Right lobe of liver (tissue), 6 donors: Measurements from ENCODE around the gene ZMYND8. TPM values are rescaled to one million over a fixed set of nuclear protein-coding genes. Genes with fewer than 3 reads are reported as not detected.
"Not testable (repeated sequence)": the region's sequence is repeated elsewhere in the genome, so short reads cannot be mapped to it uniquely, and the experiment has no call there.

ENCODE experiments used
- ATAC-seq, 4 donors: fragments of 200-7000 bp; cut with Tn5 transposase; one replicate each; pipeline ENCODE4 v1.9.1; 2020; ENCODE audit warnings: mild to moderate bottlenecking in 4 of 4, moderate library complexity in 4 of 4
- DNase-seq, 3 donors: peaks; one replicate each; pipeline ENCODE4 v3.0.0-alpha.2; 2020
- H3K27ac ChIP-seq, 3 donors: fragments of 200-600 bp; one replicate each; pipeline ENCODE4 v1.8.0; 2022
- H3K27me3 ChIP-seq, 2 donors: fragments of 200-600 bp; one replicate each; pipeline ENCODE4 v1.8.0; 2022
- H3K36me3 ChIP-seq, 4 donors: fragments of 200-600 bp; sonication (generic) in 1 of 4; one replicate each; pipeline versions ENCODE4 v1.5.1 to v1.8.0; 2017 to 2022; ENCODE audit warnings: control low read depth in 1 of 4
- H3K4me1 ChIP-seq, 4 donors: fragments of 200-600 bp; sonication (generic) in 1 of 4; one replicate each; pipeline versions ENCODE4 v1.5.1 to v1.8.0; 2017 to 2022; ENCODE audit warnings: control low read depth in 1 of 4
- H3K4me3 ChIP-seq, 3 donors: fragments of 200-600 bp; one replicate each; pipeline ENCODE4 v1.8.0; 2022
- H3K9me3 ChIP-seq, 4 donors: fragments of 200-600 bp; sonication (generic) in 1 of 4; one replicate each; pipeline versions ENCODE4 v1.5.1 to v1.8.0; 2017 to 2022; ENCODE audit warnings: control low read depth in 1 of 4
- CTCF ChIP-seq, 4 donors: fragments of 200-600 bp in 3 of 4; fragments of 450-650 bp in 1 of 4; IDR thresholded peaks; one replicate each; pipeline versions ENCODE4 v1.5.1 to v1.8.0; 2016 to 2022; ENCODE audit warnings: antibody characterized with exemption in 4 of 4, mild to moderate bottlenecking in 2 of 4
- POLR2A ChIP-seq: fragments of 450-650 bp; IDR thresholded peaks from one replicate; pipeline ENCODE4 v1.6.1; 2017; ENCODE audit warnings: antibody characterized with exemption, mild to moderate bottlenecking
- WGBS: methylation state at CpG from one replicate; pipeline ENCODE4 v1.1.6; 2018; ENCODE audit warnings: low coverage, low lambda C conversion rate; ENCODE audit not compliant: insufficient coverage; ENCODE audit errors: missing lambda C conversion rate; 5-methylcytosine and 5-hydroxymethylcytosine counted together
- intact Hi-C, 2 donors: fragments of 100-400 bp; cut with DNase I; formaldehyde crosslinking; loops; one replicate each; pipeline versions ENCODE4 v1.11.2 to v1.14.1; 2022
- total RNA-seq, 6 experiments: library from RNA; depleted of rRNA in 2 of 6; stranded (reverse); fragments of >200 nt in 2 of 6; fragmentation: NEBNext Ultra II Directional in 3 of 6; extraction: Animal tissue kit (Norgen Biotek cat#: 25700) in 3 of 6; gene quantifications; one replicate each; pipeline versions ENCODE4 v1.1.0 to v1.2.4, GENCODE V29; 2016 to 2023
- donor health status: DM: no; HTN: yes; CAD: no.
- donor health status: DM: no; HTN: no; CAD: no.
- donor health status: DM: no; HTN: no; CAD: no.
- donor health status: DM: no; HTN: yes; CAD: no.
- donor health status: DM: no; HTN: yes; CAD: no.

The ZMYND8 gene
- total RNA-seq, 6 experiments from 2014 or later, result 7.8 to 25.7 (median 13.8) TPM

GRCh38 chr20:47309806-47310426 is 46.6 kb downstream of the ZMYND8 start:
- 95% methylated on average over 7 of the region's 11 CpGs for WGBS
- no peak overlapping the region for H3K27ac ChIP-seq
- DNase-seq, result no peak
- H3K27me3 ChIP-seq, result no peaks in the 10 kb centered on the region
- H3K9me3 ChIP-seq, result no peaks in the 10 kb centered on the region
- peaks cover 0 to 15% (median 1%) of the 10 kb centered on the region in 4 donors for H3K36me3 ChIP-seq
- no peak overlapping the region for H3K4me3 ChIP-seq
- intact Hi-C loops, result no loop called here
- TF ChIP-seq CTCF (IDR thresholded peaks at IDR 0.05), result no peak
- no peak for TF ChIP-seq POLR2A
- ATAC-seq, result no peak
- no peaks in the 10 kb centered on the region for H3K4me1 ChIP-seq

- Histone ChIP-seq H3K9me3 (no peaks in the 10 kb centered on the region), H3K27me3 (no peaks in the 10 kb centered on the region), H3K4me1 (peaks cover 0 to 1% (median 0%) of the 10 kb centered on the region in 4 donors), H3K36me3 (peaks cover 0 to 15% (median 1%) of the 10 kb centered on the region in 4 donors), H3K27ac (no peak overlapping the region), H3K4me3 (no peak overlapping the region)
- intact Hi-C loops, result no loop called here
- WGBS, result 100% methylated on average over 7 of the region's 10 CpGs
- ATAC-seq (no peak), DNase-seq (no peak)
- TF ChIP-seq POLR2A, result no peak
- no peak for TF ChIP-seq CTCF (IDR thresholded peaks at IDR 0.05)
These were observed 47.1 kb downstream of the ZMYND8 start for GRCh38 chr20:47309394-47309793.

GRCh38 chr20:47307569-47307968 is 48.9 kb downstream of the ZMYND8 start:
- DNase-seq, intact Hi-C loops, H3K4me3 ChIP-seq, H3K27me3 ChIP-seq, H3K27ac ChIP-seq, H3K4me1 ChIP-seq, H3K9me3 ChIP-seq, ATAC-seq: not testable (repeated sequence)
- WGBS, result 84% methylated on average over 4 of the region's 9 CpGs
- peaks cover 0 to 15% (median 1%) of the 10 kb centered on the region in 4 donors for H3K36me3 ChIP-seq

GRCh38 chr20:47306755-47307370 is 49.6 kb downstream of the ZMYND8 start:
- intact Hi-C loops, result no loop called here
- 100% methylated on average over 4 of the region's 7 CpGs for WGBS

More at GRCh38 chr20:47306755-47307370, 49.6 kb downstream of the ZMYND8 start:
- Histone ChIP-seq H3K4me3 (no peak overlapping the region), H3K27me3 (no peaks in the 10 kb centered on the region), H3K36me3 (peaks cover 0 to 15% (median 1%) of the 10 kb centered on the region in 4 donors), H3K9me3 (no peaks in the 10 kb centered on the region), H3K4me1 (peaks cover 0 to 7% (median 2%) of the 10 kb centered on the region in 4 donors), H3K27ac (no peak overlapping the region)
- no peak for DNase-seq
- TF ChIP-seq CTCF (IDR thresholded peaks at IDR 0.05) (no peak), POLR2A (no peak)
- no peak for ATAC-seq
